Body of pancreas (tissue), 4 donors: ENCODE measurements around the gene BTBD1.

ENCODE experiments used
- CTCF ChIP-seq, 7 experiments: fragments of 450-650 bp in 4 of 7; fragments of 200-600 bp in 3 of 7; sonication (generic) in 3 of 7; IDR thresholded peaks; one replicate each; pipeline ENCODE4 v1.5.1; 2016 to 2019; ENCODE audit warnings: antibody characterized with exemption in 7 of 7
- POLR2A ChIP-seq, 3 donors: fragments of 450-650 bp; IDR thresholded peaks; one replicate each; pipeline ENCODE4 v1.6.1; 2016; ENCODE audit warnings: antibody characterized with exemption in 3 of 3, mild to moderate bottlenecking in 2 of 3

- TF ChIP-seq CTCF (IDR thresholded peaks at IDR 0.05) (no peak), POLR2A (IDR thresholded peaks at IDR 0.05) (no peak)
Measured at GRCh38 chr15:82966671-82967071, 100.4 kb downstream of the BTBD1 start.
